Midbrain (tissue), 1 donor: ENCODE data around the gene GAGE12J.
"Not testable (repeated sequence)": the region's sequence is repeated elsewhere in the genome, so short reads cannot be mapped to it uniquely, and the experiment has no call there.

Source experiments
- DNase-seq: peaks from one replicate; lab custom pipeline; 2025; lab: John Stamatoyannopoulos, UW

The GAGE12J gene

DNA sequence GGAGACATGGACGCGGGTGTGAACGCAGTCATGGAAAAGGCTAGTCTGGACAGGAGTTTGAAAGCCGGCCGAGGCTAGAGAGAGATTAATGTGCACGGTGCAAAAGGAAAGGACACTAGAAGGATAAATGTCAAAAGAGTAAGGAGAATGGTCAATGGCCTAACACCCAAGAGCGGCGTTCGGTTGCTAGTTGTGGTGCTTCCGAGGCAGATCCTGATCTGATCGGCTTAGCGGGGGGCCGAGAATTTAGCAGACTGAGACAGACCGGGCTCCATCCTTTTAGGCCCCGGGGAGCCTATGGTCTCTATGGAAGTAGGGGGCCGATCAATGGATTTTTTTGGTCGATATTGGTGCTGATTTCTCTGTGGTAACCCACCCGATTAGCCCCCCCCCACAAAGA lies 11.5 kb upstream of the GAGE12J start:
- no peak for DNase-seq

DNA sequence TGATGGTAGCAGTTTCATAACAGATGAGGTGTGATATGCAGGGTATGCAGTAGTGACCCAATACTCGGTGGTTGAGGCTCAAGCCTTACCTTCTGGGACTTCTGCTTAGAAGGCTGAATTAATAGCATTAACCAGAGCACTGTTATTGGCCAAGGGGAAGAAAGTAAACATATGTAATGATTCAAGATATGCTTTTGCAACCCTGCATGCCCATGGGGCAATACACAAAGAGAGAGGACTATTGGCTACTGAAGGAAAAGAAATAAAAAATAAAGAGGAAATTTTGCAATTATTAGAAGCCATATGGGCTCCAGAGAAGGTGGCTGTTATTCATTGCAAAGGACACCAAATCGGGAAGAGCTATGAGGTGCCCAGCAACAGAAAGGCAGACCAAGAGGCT lies 9.7 kb upstream of the GAGE12J start:
- no peak for DNase-seq

DNA sequence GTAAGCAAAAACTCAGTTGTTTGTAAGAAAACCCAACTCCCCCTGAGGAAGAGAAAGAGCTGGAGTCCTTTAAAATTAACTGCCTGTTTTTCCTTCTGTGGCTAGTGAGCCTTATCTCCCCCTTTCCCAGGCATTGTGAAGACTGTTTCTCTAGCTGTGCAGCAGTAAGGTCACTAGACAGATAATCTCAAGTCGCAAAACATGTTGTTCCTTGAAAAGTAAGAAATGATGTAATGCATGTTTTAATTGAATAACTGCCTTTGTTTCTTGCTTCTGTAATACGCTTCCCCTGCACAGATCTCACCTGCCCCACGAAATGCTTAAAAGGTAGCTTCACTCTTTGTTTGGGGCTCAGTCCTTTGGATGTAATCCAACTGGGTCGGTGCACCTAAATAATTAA lies 5.8 kb upstream of the GAGE12J start:
- no peak for DNase-seq

DNA sequence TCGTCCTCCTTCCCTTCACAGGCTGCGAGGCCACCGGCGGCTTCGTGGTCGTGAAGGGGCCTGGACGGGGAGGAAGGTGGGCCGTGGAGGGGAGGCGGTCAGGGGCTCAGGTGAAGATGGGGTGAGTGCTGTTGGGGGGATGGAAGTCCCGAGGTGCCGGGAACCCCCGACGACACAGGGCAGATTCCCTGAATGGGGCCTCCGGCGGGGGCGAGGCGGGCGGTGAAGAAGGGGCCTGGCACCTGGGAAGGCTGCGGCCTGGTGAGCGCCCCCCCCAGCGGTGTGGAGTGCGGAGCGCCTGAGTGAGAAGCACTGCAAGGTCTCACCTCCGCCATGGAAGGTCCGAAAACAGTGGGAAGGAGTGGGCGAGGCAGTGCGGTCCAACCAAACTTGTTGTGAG lies 429 bp downstream of the GAGE12J start:
- not testable (repeated sequence) for DNase-seq

DNA sequence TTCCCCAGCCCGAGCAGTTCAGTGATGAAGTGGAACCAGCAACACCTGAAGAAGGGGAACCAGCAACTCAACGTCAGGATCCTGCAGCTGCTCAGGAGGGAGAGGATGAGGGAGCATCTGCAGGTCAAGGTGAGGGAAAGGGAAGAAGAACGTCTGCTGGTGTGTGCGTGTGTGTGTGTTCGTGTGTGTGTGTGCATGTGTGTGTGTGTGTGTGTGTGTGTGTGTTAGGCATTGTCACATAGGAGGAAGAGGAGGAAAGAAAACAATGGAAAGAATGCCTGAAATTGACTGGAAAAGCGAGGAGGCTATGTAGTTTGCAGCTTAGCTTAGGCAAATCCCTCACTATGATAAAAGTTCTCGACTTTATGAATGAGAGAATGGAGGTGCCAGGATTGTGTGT lies 1.9 kb downstream of the GAGE12J start:
- not testable (repeated sequence) for DNase-seq

DNA sequence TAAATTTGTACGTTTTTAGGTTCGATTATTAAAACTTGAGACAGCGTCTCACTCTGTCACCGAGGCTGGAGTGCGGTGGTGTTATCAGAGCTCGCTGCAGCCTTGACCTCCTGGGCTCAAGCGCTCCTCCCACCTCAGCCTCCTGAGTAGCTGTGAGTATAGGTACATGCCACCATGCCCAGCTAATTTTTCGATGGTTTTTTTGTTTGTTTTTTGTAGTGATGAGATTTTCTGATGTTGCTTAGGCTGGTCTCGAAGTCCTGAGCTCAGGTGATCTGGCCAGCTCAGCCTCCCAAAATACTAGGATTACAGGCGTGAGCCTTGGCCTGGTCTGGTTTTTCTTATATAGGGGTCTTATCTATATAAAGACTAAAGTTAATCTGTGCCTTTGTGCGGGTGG lies 8.6 kb downstream of the GAGE12J start:
- not testable (repeated sequence) for DNase-seq

DNA sequence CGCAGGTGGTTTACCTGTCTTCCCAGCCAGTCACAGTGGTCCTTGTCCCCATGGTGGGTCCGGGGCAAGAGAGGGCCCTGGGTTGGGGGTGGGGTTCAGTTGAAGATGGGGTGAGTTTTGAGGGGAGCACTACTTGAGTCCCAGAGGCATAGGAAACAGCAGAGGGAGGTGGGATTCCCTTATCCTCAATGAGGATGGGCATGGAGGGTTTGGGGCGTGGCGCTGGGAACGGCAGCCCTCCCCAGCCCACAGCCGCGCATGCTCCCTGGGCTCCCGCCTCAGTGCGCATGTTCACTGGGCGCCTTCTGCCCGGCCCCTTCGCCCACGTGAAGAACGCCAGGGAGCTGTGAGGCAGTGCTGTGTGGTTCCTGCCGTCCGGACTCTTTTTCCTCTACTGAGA lies 9.4 kb downstream of the GAGE12J start, which contains the start of gene GAGE13:
GAGE13 (plus strand) TSS at position 301 of the 400 bp plus-strand sequence. CDS start 1,156 bp downstream, outside the sequence.
- DNase-seq, result not testable (repeated sequence)

DNA sequence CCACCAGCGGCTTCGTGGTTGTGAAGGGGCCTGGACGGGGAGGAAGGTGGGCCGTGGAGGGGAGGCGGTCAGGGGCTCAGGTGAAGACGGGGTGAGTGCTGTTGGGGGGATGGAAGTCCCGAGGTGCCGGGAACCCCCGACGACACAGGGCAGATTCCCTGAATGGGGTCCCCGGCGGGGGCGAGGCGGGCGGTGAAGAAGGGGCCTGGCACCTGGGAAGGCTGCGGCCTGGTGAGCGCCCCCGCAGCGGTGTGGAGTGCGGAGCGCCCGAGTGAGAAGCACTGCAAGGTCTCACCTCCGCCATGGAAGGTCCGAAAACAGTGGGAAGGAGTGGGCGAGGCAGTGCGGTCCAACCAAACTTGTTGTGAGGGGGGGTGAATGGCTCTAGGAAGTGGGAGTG lies 10.0 kb downstream of the GAGE12J start:
- DNase-seq, result not testable (repeated sequence)

DNA sequence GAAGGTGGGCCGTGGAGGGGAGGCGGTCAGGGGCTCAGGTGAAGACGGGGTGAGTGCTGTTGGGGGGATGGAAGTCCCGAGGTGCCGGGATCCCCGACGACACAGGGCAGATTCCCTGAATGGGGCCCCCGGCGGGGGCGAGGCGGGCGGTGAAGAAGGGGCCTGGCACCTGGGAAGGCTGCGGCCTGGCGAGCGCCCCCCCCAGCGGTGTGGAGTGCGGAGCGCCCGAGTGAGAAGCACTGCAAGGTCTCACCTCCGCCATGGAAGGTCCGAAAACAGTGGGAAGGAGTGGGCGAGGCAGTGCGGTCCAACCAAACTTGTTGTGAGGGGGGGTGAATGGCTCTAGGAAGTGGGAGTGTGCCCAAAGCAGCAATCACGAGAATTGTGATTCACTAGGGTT lies 19.6 kb downstream of the GAGE12J start:
- DNase-seq, result not testable (repeated sequence)

DNA sequence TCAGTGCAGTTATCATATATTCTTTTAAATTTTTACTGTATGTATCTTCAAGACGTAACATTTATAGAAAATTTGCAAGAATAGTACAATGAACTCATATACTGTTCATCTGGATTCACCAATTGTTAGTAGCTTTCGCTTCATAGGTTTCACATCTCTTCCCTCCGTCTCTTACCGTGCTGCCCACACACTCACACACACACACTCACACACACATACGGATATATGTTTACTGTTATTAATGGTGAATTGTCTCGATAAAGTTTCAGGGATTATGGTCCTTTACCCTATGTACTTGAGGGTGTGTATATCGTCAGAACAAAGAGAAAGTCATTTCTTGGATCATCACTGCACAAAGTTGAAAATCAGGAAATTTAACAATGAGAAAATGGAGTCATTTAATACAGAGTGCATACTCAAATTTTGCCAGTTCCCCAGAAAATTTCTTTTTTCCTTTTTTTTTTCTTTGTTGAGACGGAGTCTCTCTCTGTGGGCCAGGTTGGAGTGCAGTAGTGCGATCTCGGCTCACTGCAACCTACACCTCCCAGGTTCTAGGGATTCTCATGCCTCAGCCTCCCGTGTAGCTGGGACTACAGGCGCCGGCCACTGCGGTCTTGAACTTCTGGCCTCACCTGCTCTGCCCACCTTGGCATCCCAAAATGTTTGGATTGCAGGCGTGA lies 22.8 kb downstream of the GAGE12J start:
- not testable (repeated sequence) for DNase-seq

DNA sequence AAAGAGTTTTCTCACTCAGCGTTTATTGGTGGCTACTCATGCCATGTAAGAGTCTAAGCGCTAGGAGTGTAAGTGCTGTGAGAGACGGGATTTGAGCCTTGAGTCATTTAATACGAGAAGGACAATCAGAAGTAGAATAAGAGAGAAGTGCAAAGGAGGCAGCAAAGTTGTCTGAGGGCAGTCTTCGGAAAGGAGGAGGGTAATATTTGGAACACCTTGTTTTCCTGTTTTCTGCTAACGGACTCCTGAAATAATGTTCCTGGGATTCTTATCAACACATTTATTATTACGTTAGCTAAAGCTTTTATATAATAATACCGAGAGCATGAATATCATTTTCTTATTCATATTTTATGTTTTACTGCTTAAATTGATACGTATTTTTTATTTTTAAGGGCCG lies 23.6 kb downstream of the GAGE12J start:
- DNase-seq, result not testable (repeated sequence)

DNA sequence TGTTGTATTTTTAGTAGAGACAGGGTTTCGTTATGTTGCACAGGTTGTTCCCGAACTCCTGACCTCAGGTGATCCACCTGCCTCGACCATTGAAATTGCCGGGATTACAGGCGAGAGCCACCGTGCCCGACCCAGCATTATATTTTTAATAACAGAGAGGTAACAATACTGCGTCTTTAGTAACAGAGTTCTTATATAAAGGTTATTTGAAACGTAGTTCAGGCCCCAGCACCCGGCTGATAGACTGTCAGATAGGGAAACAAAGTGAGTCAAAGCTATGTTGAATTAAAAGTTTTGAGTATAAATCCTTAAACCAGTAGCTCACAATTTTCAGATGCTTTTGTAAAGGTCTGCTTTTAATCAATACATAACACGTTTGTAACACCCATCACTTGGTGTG lies 24.3 kb downstream of the GAGE12J start:
- not testable (repeated sequence) for DNase-seq
